GM18907 (cell line): Measurements from ENCODE around the gene SAT1.
"Not testable (repeated sequence)": the region's sequence is repeated elsewhere in the genome, so short reads cannot be mapped to it uniquely, and the experiment has no call there.

ENCODE experiments used
- ATAC-seq: cut with Tn5 transposase; IDR thresholded peaks from one replicate; pipeline ENCODE4 v1.9.1; 2021; ENCODE audit warnings: mild to moderate bottlenecking, moderate library complexity; ENCODE audit not compliant: unreplicated experiment

The SAT1 gene

GRCh38 chrX:23782863-23783588, at the start of gene SAT1:
Gene SAT1 (plus strand): TSS chrX:23783173. CDS start chrX:23783352, 179 bp downstream.
- ATAC-seq = peak; percentile 78

DNA sequence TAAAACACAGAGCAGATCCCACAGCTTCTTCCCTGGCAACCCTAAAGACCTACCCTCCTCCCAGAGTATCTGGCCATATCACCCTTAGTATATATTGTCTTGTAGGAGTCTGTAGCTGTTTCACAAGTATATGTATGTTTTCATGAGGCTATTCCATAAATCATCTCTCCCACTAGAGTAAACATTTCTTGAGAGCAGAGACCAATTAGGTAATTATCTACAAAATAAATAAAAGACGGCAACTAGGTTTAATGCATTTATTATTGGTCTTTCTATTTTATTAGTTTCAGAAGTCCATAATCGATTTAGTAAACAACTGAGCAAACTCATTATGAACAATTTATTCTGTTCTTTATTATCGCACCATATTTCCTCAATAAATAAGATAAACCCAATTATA, 46.9 kb upstream of the SAT1 start:
- ATAC-seq = no peak

GRCh38 chrX:23737413-23737812, 45.6 kb upstream of the SAT1 start:
- no peak for ATAC-seq

GRCh38 chrX:23742174-23742696, 40.7 kb upstream of the SAT1 start:
- ATAC-seq = peak; percentile 28

DNA sequence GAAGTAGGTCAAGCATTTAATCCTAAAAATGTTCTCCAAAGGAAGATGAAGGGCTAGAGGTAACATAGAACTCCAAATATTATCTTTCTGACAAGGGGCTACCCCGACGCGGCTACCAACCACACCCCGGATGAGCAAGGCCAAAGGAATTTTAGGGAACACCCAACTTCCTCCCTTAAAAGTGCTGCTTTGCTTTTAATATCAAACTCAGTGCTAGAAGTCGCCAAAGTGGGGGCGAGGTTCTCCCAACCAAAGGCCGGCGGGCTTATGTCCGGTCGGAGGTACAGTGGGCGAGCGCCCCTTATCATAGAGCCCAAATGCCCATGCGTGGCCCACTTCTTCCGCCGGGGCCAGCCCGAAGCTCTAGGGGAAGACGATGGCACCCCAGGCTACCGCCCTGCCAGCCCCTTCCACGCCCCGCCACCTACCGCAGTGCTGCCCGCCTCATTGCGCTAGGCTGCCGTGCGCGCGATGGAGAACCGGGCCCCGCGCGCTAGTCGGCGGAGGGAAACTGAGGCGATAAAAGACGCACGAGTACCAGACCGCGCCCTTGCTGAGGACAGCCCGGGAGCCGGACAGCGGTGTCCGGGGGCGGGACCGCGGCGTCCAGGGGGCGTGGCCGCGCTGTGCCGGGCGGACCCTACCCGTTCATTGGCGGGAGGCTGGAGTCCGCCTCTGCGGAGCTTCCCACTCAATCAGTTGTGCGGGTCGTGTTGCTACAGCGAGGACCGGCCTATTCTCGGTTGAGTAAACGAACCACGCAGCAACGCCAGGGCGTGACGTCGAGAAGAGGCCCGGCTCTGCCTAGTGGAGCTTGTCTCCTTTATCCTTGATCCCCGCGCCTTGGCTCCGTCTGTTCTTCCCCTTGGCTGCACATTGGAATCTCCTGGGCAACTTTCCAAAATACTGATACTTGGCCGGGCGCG, 40.0 kb upstream of the SAT1 start, which contains the start of gene ACOT9:
ACOT9 (minus strand) TSS at position 580 of the 926 bp plus-strand sequence; CDS start at position 448, 132 bp downstream.
- ATAC-seq = peak; percentile 91

DNA sequence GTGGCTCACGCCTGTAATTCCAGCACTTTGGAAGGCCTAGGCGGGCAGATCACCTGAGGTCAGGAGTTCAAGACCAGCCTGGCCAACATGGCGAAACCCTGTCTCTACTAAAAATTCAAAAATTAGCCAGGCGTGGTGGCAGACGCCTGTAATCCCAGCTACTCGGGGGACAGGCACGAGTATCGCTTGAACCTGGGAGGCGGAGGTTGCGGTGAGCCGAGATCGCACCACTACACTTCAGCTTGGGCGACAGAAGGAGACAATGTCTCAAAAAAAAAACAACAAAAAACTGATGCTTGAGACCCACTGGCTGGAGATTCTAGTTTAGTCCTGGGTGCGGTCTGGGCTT, 39.4 kb upstream of the SAT1 start:
- not testable (repeated sequence) for ATAC-seq

DNA sequence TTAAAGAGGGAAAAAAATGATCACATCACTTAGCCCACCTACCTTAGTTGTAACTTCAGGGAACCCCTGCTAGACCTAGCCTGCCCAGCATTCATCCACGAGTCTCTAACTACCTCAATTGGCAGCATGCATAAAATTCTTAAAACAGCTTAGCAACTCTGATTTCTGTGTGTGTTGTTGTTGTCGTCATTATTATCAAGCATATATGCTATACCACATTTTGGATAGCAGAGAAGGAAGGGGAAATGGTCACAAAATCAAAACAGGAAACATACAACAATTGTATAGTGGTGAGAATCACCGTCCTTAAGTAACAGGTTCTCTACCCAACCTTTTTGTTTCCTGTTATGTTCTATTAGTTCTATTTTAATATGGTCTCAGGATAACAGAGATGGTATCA, 37.2 kb upstream of the SAT1 start:
- no peak for ATAC-seq

DNA sequence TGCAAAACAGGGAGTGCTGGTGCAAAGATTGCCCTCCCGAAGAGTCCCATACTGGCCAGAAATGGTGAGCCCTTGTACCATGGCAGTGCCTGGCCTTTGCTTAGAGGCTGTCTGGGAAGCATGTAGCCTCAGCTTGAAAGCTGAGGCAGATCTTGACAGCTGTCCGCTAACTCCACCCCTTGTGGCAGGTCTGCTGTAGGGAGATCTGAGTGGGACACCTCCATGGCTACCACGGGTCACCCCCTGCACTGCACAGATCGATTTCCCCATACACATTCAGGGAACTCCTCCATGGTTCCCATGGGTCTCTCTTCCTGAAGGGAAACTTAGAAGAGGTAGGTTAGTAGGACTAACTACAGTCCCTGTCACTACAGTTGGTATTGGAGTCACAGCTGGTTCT, 33.8 kb upstream of the SAT1 start:
- ATAC-seq = no peak

- no peak for ATAC-seq
Measured at GRCh38 chrX:23749576-23749975, 33.4 kb upstream of the SAT1 start.

GRCh38 chrX:23752740-23753415, 30.1 kb upstream of the SAT1 start:
- no peak for ATAC-seq

DNA sequence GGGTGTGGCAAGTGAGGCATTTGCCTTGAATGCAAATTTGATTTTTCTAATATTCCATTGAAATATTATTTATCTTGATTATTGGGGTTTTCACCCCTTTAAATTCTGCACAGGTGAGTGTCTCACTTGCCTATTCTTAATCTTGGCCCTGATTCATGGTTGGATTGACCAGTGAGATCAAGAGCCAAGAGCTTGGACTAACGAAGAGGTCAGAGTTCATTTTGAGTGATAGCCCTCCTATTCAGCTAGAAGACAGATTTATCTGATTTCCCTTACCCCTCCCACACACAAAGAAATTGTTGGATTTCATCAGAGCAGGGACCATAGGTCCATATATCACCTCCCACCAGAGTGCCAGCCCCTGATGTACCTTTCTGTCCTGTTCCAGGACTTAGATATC, 28.3 kb upstream of the SAT1 start:
- ATAC-seq = no peak

- ATAC-seq = peak; percentile 75
Measured at GRCh38 chrX:23756165-23756564, 26.8 kb upstream of the SAT1 start.

- no peak for ATAC-seq
Measured at GRCh38 chrX:23759821-23760220, 23.2 kb upstream of the SAT1 start.

GRCh38 chrX:23764188-23764984, 18.6 kb upstream of the SAT1 start:
- no peak for ATAC-seq

- ATAC-seq = no peak
Measured at GRCh38 chrX:23765449-23765848, 17.5 kb upstream of the SAT1 start.

DNA sequence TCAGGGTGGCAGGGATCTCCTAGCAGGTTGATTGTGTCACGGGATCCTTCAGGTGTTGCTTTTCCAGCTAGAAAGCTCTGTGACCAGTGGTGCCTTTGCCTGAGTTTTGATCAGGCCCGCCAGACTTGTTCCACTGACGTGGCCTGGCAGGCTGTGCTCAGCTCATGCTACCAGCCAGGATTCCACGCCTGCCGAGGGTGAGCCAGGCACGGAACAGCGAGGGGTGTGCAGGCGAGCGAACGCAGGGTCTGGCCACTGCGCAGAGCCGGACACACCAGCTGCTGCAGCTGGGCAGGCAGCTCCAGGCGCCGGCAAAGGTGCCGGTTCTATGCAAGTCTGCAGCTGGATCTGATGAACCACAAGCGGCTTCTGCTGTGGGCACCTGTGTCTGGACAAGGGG, 17.1 kb upstream of the SAT1 start:
- ATAC-seq = no peak

GRCh38 chrX:23766650-23767551, 16.1 kb upstream of the SAT1 start:
- ATAC-seq = no peak

GRCh38 chrX:23770142-23770541, 12.8 kb upstream of the SAT1 start:
- ATAC-seq = no peak

- ATAC-seq = not testable (repeated sequence)
Measured at GRCh38 chrX:23771086-23771485, 11.9 kb upstream of the SAT1 start.
